ENCODE results near the gene ATP11A. TPM values are rescaled to one million over a fixed set of nuclear protein-coding genes. Genes with fewer than 3 reads are reported as not detected.

Gene ATP11A
- total and polyA plus RNA-seq, 9 of the 15 experiments (the other 6 are each of a cell fraction or from before 2014, with no cell fraction given) = 0.38 to 34.2 (median 4.2) TPM

GRCh38 chr13:112779856-112780604 lies 90.2 kb downstream of the ATP11A start:
- Histone ChIP-seq H3K36me3 (ENCODE audit: control insufficient read depth, insufficient read depth, low read length) (peaks cover under 1% of the 10 kb centered on the region; the same call in 2 of the 3 replicates), H3K9me3 (replicated peaks; ENCODE audit: control insufficient read depth, insufficient read depth, low read depth, low read length) (no peaks in the 10 kb centered on the region; the same call in 1 of the 2 replicates), H3K27me3 (ENCODE audit: control insufficient read depth in 2 of 2, insufficient read depth in 2 of 2, low read length in 2 of 2) (no peaks in the 10 kb centered on the region), H3K4me1 (replicated peaks in 1 of 2; ENCODE audit: control insufficient read depth in 2 of 2, insufficient read depth in 2 of 2, low read length in 2 of 2) (peaks cover 0 to 6% of the 10 kb centered on the region in 2 experiments; a peak in 2 of 5 replicates), H3K4me3 (no peak overlapping the region), H3K4me2 (ENCODE audit: insufficient read depth, low read length) (no peak overlapping the region), H3K9me1 (ENCODE audit: control insufficient read depth, insufficient read depth, low read length) (no peaks in the 10 kb centered on the region), H2AFZ (ENCODE audit: low read depth, low read length) (no peak overlapping the region), H3K27ac (ENCODE audit: extremely low read depth, low read depth, low read length) (no peak overlapping the region), H3K79me2 (ENCODE audit: control insufficient read depth, insufficient read depth, low read length) (peaks cover 11% of the 10 kb centered on the region; the same call in 2 of the 3 replicates), H3K9ac (ENCODE audit: insufficient read depth in 1 of 2, low read depth in 2 of 2, low read length in 2 of 2) (no peak overlapping the region), H4K20me1 (replicated peaks; ENCODE audit: control insufficient read depth, insufficient read depth, low read length) (no peaks in the 10 kb centered on the region)
- BruUV-seq (replicated peaks) = no TSS peak
- in situ Hi-C loops (cut with MboI) = no loop called here
- no peak for DNase-seq (ENCODE audit: extremely low read depth in 1 of 4, low spot score in 3 of 4)
- ChIA-PET POLR2A (no interaction called here), CTCF (ENCODE audit: low intra/inter-chr PET ratio) (no interaction called here)
- WGBS (ENCODE audit: insufficient coverage, low coverage, missing lambda C conversion rate) = 88% methylated on average over 12 of the region's 23 CpGs
- no peak for ATAC-seq
- TF ChIP-seq TAF15 (IDR thresholded peaks at IDR 0.05; ENCODE audit: low read depth, low read length) (no peak), SMARCC2 (IDR thresholded peaks at IDR 0.05; ENCODE audit: low read depth) (no peak), ZBTB34 (CRISPR knock-in tag; IDR thresholded peaks at IDR 0.05) (no peak), POLR3A (IDR thresholded peaks at IDR 0.05; ENCODE audit: borderline replicate concordance, extremely low read depth, insufficient read depth, insufficient read length) (no peak), ZNF407 (IDR thresholded peaks at IDR 0.05; ENCODE audit: low read depth) (no peak), ZNF431 (CRISPR knock-in tag; IDR thresholded peaks at IDR 0.05) (no peak), BRF2 (IDR thresholded peaks at IDR 0.05; ENCODE audit: borderline replicate concordance, insufficient read depth, insufficient read length) (no peak), CBFA2T3 (IDR thresholded peaks at IDR 0.05) (no peak)
- no peak for FAIRE-seq
- intact Hi-C loops (cut with micrococcal nuclease) = no loop called here
